ENCODE data around the gene LRIT1.

The LRIT1 gene

GRCh38 chr10:84254552-84255478 is 13.5 kb upstream of the LRIT1 start:
- H3K4me3 ChIP-seq (ENCODE audit: low read depth, low read length), result no peak overlapping the region
- DNase-seq (ENCODE audit: low read depth), result no peak
- TF ChIP-seq CTCF (IDR thresholded peaks at IDR 0.05; ENCODE audit: insufficient read depth, low read depth, low read length, missing control alignments), result no peak

DNA sequence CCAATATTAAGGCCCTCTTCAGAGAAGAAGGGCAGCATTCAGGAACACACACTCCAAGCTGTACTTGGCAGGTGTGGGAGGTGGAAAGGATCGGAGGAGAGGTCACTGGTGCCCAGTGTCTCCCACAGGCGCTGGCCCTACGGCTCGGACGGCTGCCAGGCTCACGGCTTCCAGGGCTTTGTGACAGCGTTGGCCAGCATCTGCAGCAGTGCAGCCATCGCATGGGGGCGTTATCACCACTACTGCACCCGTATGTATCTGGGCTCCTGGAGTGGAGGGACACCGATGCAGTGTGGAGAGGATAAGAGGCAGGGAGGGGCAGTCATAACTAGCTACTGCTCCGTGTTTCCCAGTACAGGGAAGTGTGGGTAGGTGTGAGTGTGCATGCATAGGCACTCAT is 7.4 kb upstream of the LRIT1 start:
- DNase-seq (ENCODE audit: low read depth), result no peak

DNA sequence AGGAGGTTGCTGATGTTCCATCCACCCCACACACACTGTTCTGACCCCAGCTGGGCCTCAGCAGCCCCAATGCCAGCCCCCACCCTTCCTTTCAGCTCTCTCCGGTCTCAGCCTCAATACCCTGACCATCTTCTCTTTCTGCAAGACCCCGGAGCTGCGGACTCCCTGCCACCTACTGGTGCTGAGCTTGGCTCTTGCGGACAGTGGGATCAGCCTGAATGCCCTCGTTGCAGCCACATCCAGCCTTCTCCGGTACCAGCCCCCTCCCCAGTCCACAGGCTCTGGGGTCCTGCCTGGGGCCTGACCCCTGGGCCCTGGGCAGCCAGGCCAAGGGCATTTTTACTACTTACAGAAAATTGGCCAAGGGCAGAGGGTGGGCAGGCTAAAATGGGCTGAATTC is 6.2 kb upstream of the LRIT1 start:
- TF ChIP-seq CTCF (IDR thresholded peaks at IDR 0.05; ENCODE audit: insufficient read depth, low read depth, low read length, missing control alignments), result no peak

More for the DNA sequence above, 7.4 kb upstream of the LRIT1 start:
- no peak for TF ChIP-seq CTCF (IDR thresholded peaks at IDR 0.05; ENCODE audit: insufficient read depth, low read depth, low read length, missing control alignments)
- H3K4me3 ChIP-seq (ENCODE audit: low read depth, low read length), result no peak overlapping the region

GRCh38 chr10:84244651-84245270 is 3.4 kb upstream of the LRIT1 start, which contains the start of gene RGR:
TSS of gene RGR (plus strand) at chr10:84245053. CDS start at chr10:84245091, 38 bp downstream.
- no peak for DNase-seq (ENCODE audit: low read depth)
- no peak within 1 kb of the TSS for H3K4me3 ChIP-seq (ENCODE audit: low read depth, low read length)
- TF ChIP-seq CTCF (IDR thresholded peaks at IDR 0.05; ENCODE audit: insufficient read depth, low read depth, low read length, missing control alignments), result no peak

More for the DNA sequence above, 6.2 kb upstream of the LRIT1 start:
- H3K4me3 ChIP-seq (ENCODE audit: low read depth, low read length), result no peak overlapping the region
- DNase-seq (ENCODE audit: low read depth), result no peak

DNA sequence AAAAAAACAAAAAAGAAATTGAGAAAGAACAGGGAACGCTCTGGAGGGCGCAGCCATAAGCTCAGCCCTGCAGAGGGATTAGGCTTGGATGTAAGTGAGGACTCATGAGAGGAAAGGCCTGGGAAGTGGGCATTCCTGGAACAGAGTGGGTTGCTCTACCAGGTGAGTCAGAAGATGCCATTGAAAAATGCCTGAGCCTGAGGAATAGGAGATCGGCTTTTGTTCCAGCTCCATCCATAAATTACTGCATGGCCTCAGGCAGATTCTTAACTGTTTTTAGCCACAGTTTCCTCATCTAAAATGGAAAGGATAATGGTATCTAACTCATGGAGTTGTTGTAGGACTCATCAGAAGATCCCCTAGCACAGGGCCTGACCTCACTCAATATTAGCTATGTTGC is 2.4 kb upstream of the LRIT1 start:
- no peak overlapping the region for H3K4me3 ChIP-seq (ENCODE audit: low read depth, low read length)
- no peak for TF ChIP-seq CTCF (IDR thresholded peaks at IDR 0.05; ENCODE audit: insufficient read depth, low read depth, low read length, missing control alignments)
- no peak for DNase-seq (ENCODE audit: low read depth)

- no peak overlapping the region for H3K4me3 ChIP-seq (ENCODE audit: low read depth, low read length)
- TF ChIP-seq CTCF (IDR thresholded peaks at IDR 0.05; ENCODE audit: insufficient read depth, low read depth, low read length, missing control alignments), result no peak
- DNase-seq (ENCODE audit: low read depth), result no peak
Observed at GRCh38 chr10:84238909-84239308, 2.4 kb downstream of the LRIT1 start.
